Measurements from ENCODE around the gene LMNA.

DNA sequence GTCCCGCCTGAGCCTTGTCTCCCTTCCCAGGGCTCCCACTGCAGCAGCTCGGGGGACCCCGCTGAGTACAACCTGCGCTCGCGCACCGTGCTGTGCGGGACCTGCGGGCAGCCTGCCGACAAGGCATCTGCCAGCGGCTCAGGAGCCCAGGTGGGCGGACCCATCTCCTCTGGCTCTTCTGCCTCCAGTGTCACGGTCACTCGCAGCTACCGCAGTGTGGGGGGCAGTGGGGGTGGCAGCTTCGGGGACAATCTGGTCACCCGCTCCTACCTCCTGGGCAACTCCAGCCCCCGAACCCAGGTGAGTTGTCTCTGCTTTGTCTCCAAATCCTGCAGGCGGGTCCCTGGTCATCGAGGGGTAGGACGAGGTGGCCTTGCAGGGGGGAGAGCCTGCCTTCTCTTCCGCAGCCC lies 24.0 kb downstream of the LMNA start:
- TF ChIP-seq, protein P1, sequence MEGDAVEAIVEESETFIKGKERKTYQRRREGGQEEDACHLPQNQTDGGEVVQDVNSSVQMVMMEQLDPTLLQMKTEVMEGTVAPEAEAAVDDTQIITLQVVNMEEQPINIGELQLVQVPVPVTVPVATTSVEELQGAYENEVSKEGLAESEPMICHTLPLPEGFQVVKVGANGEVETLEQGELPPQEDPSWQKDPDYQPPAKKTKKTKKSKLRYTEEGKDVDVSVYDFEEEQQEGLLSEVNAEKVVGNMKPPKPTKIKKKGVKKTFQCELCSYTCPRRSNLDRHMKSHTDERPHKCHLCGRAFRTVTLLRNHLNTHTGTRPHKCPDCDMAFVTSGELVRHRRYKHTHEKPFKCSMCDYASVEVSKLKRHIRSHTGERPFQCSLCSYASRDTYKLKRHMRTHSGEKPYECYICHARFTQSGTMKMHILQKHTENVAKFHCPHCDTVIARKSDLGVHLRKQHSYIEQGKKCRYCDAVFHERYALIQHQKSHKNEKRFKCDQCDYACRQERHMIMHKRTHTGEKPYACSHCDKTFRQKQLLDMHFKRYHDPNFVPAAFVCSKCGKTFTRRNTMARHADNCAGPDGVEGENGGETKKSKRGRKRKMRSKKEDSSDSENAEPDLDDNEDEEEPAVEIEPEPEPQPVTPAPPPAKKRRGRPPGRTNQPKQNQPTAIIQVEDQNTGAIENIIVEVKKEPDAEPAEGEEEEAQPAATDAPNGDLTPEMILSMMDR (IDR thresholded peaks at IDR 0.05; ENCODE audit: low read depth, low read length, poor library complexity, severe bottlenecking): no peak
- TF ChIP-seq EZH2phosphoT487 (IDR thresholded peaks at IDR 0.05; ENCODE audit: borderline replicate concordance, low read length): no peak
